T-helper 22 cell (primary cell): ENCODE data around the gene GLIS1.

Experiments
- DNase-seq: peaks from one replicate; pipeline ENCODE4 v3.0.0-alpha.2; 2020; ENCODE audit warnings: low read depth

GLIS1 gene

GRCh38 chr1:53717025-53717804, 21.7 kb downstream of the GLIS1 start:
- no peak for DNase-seq

DNA sequence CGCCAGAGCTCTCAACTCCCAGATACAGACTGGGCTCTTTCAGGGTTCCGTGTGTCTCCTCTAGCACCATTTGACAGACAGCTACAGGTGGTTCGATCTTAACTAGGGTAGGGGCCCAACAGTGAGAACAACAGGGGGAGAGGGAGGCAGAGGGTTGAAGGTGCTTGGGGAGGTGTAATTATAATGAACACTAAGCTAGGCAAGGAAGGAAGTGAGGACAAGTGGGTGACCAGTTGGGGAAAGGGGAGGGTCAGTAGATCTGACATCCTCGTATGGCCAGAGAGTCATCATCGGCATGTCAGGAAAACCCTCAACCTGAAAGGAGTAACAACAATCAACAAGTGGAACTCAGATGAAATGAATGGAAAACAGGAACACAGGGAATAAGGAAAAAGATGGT, 22.8 kb downstream of the GLIS1 start:
- DNase-seq: no peak

- no peak for DNase-seq
Measured at GRCh38 chr1:53715478-53715877, 23.5 kb downstream of the GLIS1 start.

DNA sequence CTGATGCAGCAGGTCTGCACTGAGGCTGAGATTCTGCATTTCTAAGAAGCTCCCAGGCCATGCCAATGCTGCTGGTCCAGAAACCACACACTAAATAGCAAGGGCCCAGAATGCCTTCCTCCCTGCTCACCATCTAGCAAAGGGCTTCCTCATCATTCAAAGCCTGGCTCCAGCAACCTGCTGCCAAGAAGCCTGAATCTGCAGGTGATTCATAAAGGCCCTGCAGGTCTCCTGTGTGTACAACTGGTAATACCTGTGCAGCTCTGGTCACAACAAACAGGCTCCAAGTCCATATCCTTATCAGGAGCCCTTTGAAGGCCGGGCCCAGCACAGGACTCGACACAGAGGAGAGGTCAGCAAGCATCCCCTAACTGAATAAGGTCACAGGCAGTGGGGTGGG, 26.7 kb downstream of the GLIS1 start:
- DNase-seq: no peak

- DNase-seq: no peak
Measured at GRCh38 chr1:53710584-53710983, 28.4 kb downstream of the GLIS1 start.

- no peak for DNase-seq
Measured at GRCh38 chr1:53708687-53709086, 30.3 kb downstream of the GLIS1 start.

GRCh38 chr1:53706356-53706755, 32.6 kb downstream of the GLIS1 start:
- DNase-seq: no peak

- no peak for DNase-seq
Measured at GRCh38 chr1:53705446-53706096, 33.4 kb downstream of the GLIS1 start.

DNA sequence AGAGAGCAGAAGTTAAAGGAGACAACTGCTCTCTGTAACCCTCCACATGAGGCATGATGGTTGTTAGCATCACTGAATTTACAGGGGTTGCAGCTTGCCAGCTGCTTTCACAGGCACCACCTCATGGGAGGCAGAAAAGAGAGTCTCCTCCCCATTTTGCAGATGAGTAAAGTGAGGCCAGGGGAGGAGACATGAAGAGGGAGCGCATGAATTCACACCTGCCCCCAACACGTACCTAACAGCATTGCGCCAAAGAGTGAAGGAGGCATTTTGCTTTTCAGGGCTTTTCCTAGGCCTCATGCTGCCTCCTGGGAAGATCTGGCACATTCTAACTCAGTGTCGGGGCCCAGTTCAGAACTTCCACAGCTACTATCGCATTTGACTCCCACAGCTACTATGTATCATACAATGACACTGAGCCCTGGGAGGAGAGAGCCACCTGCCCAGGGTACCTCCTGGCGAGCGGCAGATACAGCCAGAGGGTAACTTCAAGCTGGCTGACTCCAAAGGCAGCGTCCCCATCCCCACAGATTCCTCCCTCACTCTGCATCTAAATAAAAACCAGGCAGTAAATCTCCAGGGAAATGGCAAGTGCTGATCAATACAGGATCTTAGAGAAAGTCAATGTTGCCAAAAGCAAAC, 34.0 kb downstream of the GLIS1 start:
- no peak for DNase-seq

DNA sequence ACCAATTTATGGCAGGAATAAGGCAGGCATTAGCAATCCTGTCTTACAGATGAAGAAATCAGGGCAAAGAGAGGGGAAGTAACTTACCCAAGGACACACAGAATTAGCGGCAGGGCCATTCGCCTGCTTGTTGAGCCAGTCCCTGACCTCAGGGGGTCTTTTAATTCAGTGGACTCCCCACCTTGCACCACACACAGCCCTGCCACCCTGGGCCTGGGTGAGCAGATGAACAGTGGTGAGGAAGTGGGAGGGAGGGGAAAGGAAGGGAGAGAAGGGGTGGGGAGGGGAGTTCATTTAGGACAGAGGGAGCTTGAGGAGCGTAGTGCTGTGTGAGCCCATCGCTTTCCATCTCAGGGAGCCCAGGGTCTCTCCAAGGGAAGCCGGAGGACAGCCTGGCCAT, 34.7 kb downstream of the GLIS1 start:
- no peak for DNase-seq

DNA sequence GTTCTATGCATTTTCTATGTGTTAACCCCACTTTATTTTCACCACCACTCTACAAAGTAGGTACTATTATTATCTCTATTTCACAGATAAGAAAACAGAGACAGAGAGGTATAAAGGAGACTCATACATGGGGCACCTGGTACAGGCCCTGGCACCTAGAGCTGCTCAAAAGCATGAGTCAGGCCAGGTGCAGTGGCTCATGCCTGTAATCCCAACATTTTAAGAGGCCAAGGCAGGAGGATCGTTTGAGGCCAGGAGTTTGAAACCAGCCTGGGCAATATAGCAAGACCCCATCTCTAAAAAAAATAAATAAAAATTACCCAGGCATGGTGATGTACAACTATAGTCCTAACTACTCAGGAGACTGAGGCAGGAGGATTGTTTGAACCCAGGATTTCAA, 35.8 kb downstream of the GLIS1 start:
- DNase-seq: no peak

- DNase-seq: no peak
Measured at GRCh38 chr1:53702341-53702740, 36.6 kb downstream of the GLIS1 start.

GRCh38 chr1:53700776-53701175, 38.2 kb downstream of the GLIS1 start:
- DNase-seq: no peak

DNA sequence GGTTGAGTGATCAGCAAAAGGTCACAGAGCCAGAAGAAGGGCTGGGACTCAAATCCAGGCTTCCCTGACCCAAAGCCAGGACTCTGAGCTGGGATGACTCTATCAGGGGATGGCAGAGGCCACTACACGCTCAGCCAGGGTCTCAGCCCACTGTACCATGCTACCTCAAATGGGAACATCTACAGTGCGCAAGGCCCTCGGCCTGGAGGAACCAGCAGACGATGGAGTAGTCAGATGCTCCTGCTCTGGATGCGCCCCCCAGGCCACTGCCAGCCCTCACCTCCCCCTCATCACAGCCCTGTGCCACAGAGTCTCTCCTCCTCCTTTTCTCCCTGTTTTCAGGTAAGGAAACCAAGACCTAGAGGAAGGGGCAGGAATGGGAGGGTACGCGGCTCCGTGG, 39.0 kb downstream of the GLIS1 start:
- no peak for DNase-seq

GRCh38 chr1:53698384-53698980, 40.5 kb downstream of the GLIS1 start:
- no peak for DNase-seq

DNA sequence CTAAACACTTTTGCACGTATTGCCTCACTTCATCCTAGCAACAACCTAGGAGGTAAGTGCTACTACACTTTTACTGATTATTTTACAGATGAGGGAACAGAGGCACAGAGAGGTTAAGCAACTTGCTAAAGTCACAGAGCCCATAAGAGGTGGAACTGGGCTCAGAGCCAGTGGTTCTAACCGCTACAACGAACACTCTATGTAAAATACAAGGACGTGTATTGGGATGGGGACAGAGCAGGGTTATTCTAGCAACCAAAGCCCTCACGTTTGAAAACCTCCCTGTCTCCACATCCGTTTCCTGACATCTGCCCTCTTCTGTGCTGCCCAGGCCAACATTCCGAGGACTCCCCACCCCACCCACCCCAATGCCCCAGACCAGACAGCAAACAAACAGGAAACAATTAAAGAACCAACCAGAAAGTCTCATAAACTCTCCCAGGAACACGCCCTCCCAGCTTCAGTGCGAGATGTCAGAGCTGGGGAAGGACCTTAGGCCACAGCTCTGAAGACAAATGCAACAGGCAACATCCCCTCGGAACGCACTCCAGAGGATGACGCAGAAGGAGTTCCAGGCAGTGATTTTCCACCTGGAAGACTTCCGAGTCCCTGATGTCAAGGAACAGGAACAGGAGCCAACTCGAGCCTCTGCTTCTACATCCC, 41.1 kb downstream of the GLIS1 start:
- DNase-seq: no peak

- no peak for DNase-seq
Measured at GRCh38 chr1:53696990-53697389, 42.0 kb downstream of the GLIS1 start.

- no peak for DNase-seq
Measured at GRCh38 chr1:53696571-53696970, 42.4 kb downstream of the GLIS1 start.

DNA sequence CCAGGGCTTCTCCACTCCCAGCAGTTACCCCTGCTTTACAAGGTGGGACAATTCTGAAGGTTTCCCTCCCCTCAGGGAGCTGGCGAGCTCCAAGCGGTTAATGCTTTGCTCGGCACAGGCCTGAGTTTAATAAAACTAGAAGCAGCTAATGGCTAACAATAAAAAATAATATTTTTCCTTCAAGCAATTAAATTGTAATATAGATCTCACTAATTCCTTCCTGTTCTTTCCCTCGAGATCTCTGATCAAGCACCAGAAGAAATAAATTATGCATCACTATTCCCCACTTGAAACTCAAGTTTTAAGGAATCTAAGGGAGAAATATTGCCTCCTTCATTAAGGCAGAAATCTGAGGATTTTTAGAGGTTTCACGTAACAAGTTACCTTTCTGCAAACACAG, 42.9 kb downstream of the GLIS1 start:
- no peak for DNase-seq

DNA sequence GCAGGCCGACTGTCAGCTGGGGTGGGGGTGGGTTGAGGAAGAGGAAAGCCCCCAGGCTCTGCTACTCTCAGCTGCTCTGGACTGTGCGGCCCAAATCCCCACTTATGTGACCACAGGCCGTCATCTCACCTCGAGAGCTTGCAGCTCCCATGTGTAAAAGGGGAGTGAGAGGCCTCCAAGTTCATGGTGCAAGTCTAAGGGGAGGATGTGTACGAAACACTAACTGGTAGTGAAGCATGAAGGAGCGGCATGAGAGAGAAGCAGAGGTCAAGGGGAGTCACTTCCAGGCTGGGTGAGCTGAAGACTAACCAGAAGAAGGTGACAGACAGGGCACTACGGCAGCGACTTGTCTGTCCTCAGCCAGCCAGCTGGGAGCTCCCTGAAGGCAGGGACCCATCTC, 43.8 kb downstream of the GLIS1 start:
- no peak for DNase-seq

DNA sequence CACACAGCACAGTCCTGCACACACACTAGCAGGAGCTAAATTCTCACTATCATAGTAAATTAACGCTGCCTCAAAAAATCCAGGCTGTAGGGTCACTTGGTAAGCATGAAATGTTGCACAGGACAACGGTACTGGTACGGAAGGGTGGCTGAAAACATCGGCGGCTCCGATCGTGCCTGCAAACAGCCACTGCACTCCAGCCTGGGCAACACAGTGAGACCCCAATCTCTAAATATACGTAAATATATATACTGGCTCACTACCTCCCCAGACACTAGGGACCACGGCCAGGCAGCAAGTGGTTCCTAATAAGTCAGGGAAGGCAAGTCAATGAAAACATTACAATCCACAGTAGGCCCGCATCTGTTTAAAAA, 44.3 kb downstream of the GLIS1 start:
- DNase-seq: no peak
